Hepatocyte (in vitro differentiated cells): ENCODE measurements around the gene CLDN19. TPM values are rescaled to one million over a fixed set of nuclear protein-coding genes. Genes with fewer than 3 reads are reported as not detected.
A peak's percentile ranks its signal among the peaks of the same experiment; 100 is the strongest.

Source experiments
- DNase-seq: peaks from one replicate; pipeline ENCODE4 v3.0.0-alpha.2; 2016; ENCODE audit warnings: low spot score
- H2AFZ ChIP-seq: fragments of 200-600 bp; sonication (generic); 2 replicates; pipeline ENCODE4 v1.6.0; 2016; ENCODE audit warnings: antibody characterized with exemption, mild to moderate bottlenecking
- H3K27ac ChIP-seq: fragments of 200-600 bp; sonication (generic); 2 replicates; pipeline ENCODE4 v1.5.1; 2016; ENCODE audit warnings: mild to moderate bottlenecking
- H3K27me3 ChIP-seq: fragments of 200-600 bp; sonication (generic); 2 replicates; pipeline ENCODE4 v1.6.1; 2016
- H3K36me3 ChIP-seq: fragments of 200-600 bp; sonication (generic); replicated peaks from 2 replicates; pipeline ENCODE4 v1.5.1; 2016; ENCODE audit warnings: low read depth; ENCODE audit not compliant: insufficient read depth
- H3K4me1 ChIP-seq: fragments of 200-600 bp; sonication (generic); 2 replicates; pipeline ENCODE4 v1.5.1; 2016; ENCODE audit warnings: mild to moderate bottlenecking, moderate library complexity; ENCODE audit not compliant: insufficient read depth
- H3K4me2 ChIP-seq: fragments of 200-600 bp; sonication (generic); 2 replicates; pipeline ENCODE4 v1.6.0; 2016
- H3K4me3 ChIP-seq: fragments of 200-600 bp; sonication (generic); 2 replicates; pipeline ENCODE4 v1.5.1; 2016; ENCODE audit warnings: mild to moderate bottlenecking
- H3K79me2 ChIP-seq: fragments of 200-600 bp; sonication (generic); 2 replicates; pipeline ENCODE4 v1.6.0; 2017; ENCODE audit warnings: mild to moderate bottlenecking
- H3K9me2 ChIP-seq: fragments of 200-600 bp; sonication (generic); replicated peaks from 2 replicates; pipeline ENCODE4 v1.6.0; 2017; ENCODE audit warnings: mild to moderate bottlenecking; ENCODE audit not compliant: insufficient read depth
- H3K9me3 ChIP-seq: fragments of 200-600 bp; sonication (generic); 2 replicates; pipeline ENCODE4 v1.5.1; 2016; ENCODE audit warnings: low read depth, mild to moderate bottlenecking
- H4K20me1 ChIP-seq: fragments of 200-600 bp; sonication (generic); 2 replicates; pipeline ENCODE4 v1.6.0; 2016; ENCODE audit warnings: mild to moderate bottlenecking; ENCODE audit not compliant: insufficient read depth, poor library complexity, severe bottlenecking
- CTCF ChIP-seq: fragments of 200-600 bp; sonication (generic); IDR thresholded peaks from 2 replicates; pipeline ENCODE4 v1.5.1; 2016; ENCODE audit warnings: antibody characterized with exemption, mild to moderate bottlenecking; ENCODE audit not compliant: poor library complexity
- EZH2 ChIP-seq: fragments of 200-600 bp; sonication (generic); IDR thresholded peaks from 2 replicates; pipeline ENCODE4 v1.6.1; 2016; ENCODE audit warnings: antibody characterized with exemption, mild to moderate bottlenecking, borderline replicate concordance
- EZH2phosphoT487 ChIP-seq: fragments of 200-600 bp; sonication (generic); IDR thresholded peaks from one replicate; pipeline ENCODE4 v1.6.1; 2018; ENCODE audit warnings: antibody characterized with exemption, mild to moderate bottlenecking, low read depth, moderate library complexity; ENCODE audit not compliant: unreplicated experiment, severe bottlenecking
- WGBS: methylation state at CpG from one replicate; pipeline ENCODE4 v1.1.6; 2016; ENCODE audit warnings: low lambda C conversion rate; ENCODE audit errors: missing lambda C conversion rate; 5-methylcytosine and 5-hydroxymethylcytosine counted together
- polyA plus RNA-seq: library from polyadenylated mRNA; unstranded; fragments of >200 nt; fragmentation: Nextera tagmentation; extraction: Ambion mirVana; gene quantifications from 2 replicates; pipeline ENCODE4 v1.2.1, GENCODE V29; 2016
- total RNA-seq: library from RNA; depleted of rRNA; stranded (reverse); fragments of >200 nt; gene quantifications from 2 replicates; pipeline ENCODE4 v1.2.3, GENCODE V29; 2014

CLDN19 gene
- total and polyA plus RNA-seq, 2 experiments from 2014 or later, result 4.5 to 6.9 TPM

GRCh38 chr1:42684139-42684538, 55.9 kb downstream of the CLDN19 start:
- no peak for TF ChIP-seq CTCF
- TF ChIP-seq EZH2phosphoT487, result no peak
- TF ChIP-seq EZH2, result no peak
- Histone ChIP-seq H3K4me1 (peaks cover 51% of the 10 kb centered on the region), H3K79me2 (peaks cover 73% of the 10 kb centered on the region), H4K20me1 (peaks cover 61% of the 10 kb centered on the region), H3K27ac (peak overlapping the region; percentile 70), H3K27me3 (no peaks in the 10 kb centered on the region), H2AFZ (no peak overlapping the region), H3K4me2 (peak overlapping the region; percentile 92), H3K9me3 (no peaks in the 10 kb centered on the region), H3K4me3 (peak overlapping the region; percentile 53), H3K9me2 (no peaks in the 10 kb centered on the region), H3K36me3 (no peaks in the 10 kb centered on the region)
- WGBS, result 27% methylated on average over 5 of the region's 5 CpGs
- DNase-seq, result no peak

Other genes starting within 250 kb of the CLDN19 start
- gene PPIH, start 81.8 kb downstream of the CLDN19 start, total RNA-seq, result 35.6 and 36.4 TPM in 2 replicates
- 26.1 and 30.7 TPM in 2 replicates for gene PPIH, start 81.8 kb downstream of the CLDN19 start, polyA plus RNA-seq
- gene YBX1, start 57.8 kb downstream of the CLDN19 start, total RNA-seq, result 418 and 428 TPM in 2 replicates
- gene YBX1, start 57.8 kb downstream of the CLDN19 start, polyA plus RNA-seq, result 177 and 183 TPM in 2 replicates
- gene P3H1, start 26.8 kb upstream of the CLDN19 start, total RNA-seq, result 94.6 and 102 TPM in 2 replicates
- 192 and 201 TPM in 2 replicates for gene P3H1, start 26.8 kb upstream of the CLDN19 start, polyA plus RNA-seq
- 5.7 and 12.6 TPM in 2 replicates for gene C1orf50, start 27.0 kb upstream of the CLDN19 start, total RNA-seq
- 11.9 and 15.2 TPM in 2 replicates for gene C1orf50, start 27.0 kb upstream of the CLDN19 start, polyA plus RNA-seq
- 0.32 and 0.40 TPM in 2 replicates for gene TMEM269, start 44.8 kb upstream of the CLDN19 start, total RNA-seq
- gene TMEM269, start 44.8 kb upstream of the CLDN19 start, polyA plus RNA-seq, result 0.12 TPM in 1 of 2 replicates, not detected in the other
- gene ERMAP, start 76.9 kb upstream of the CLDN19 start, total RNA-seq, result 17.5 and 20.4 TPM in 2 replicates
- 6.2 and 6.5 TPM in 2 replicates for gene ERMAP, start 76.9 kb upstream of the CLDN19 start, polyA plus RNA-seq
- 38.0 and 49.6 TPM in 2 replicates for gene SVBP, start 77.2 kb upstream of the CLDN19 start, total RNA-seq
- gene SVBP, start 77.2 kb upstream of the CLDN19 start, polyA plus RNA-seq, result 50.6 and 56.8 TPM in 2 replicates
- gene ZNF691, start 106.4 kb upstream of the CLDN19 start, total RNA-seq, result 8.6 and 13.2 TPM in 2 replicates
- gene ZNF691, start 106.4 kb upstream of the CLDN19 start, polyA plus RNA-seq, result 6.9 and 8.7 TPM in 2 replicates
- 271 and 301 TPM in 2 replicates for gene SLC2A1, start 218.6 kb upstream of the CLDN19 start, total RNA-seq
- gene SLC2A1, start 218.6 kb upstream of the CLDN19 start, polyA plus RNA-seq, result 271 and 314 TPM in 2 replicates